ENCODE data around the gene SIL1. TPM values are rescaled to one million over a fixed set of nuclear protein-coding genes. Genes with fewer than 3 reads are reported as not detected.
"Not testable (repeated sequence)": the region's sequence is repeated elsewhere in the genome, so short reads cannot be mapped to it uniquely, and the experiment has no call there.

SIL1 gene
- total and polyA plus RNA-seq, 5 donors from 2014 or later = 9.8 to 12.3 (median 11.2) TPM

GRCh38 chr5:138927979-138928378, 270.2 kb downstream of the SIL1 start:
- Mint-ChIP-seq H3K36me3 (peaks cover 27% of the 10 kb centered on the region), H3K4me3 (no peak overlapping the region), H3K9me3 (no peaks in the 10 kb centered on the region), H3K4me1 (no peaks in the 10 kb centered on the region), H3K27me3 (no peaks in the 10 kb centered on the region), H3K27ac (no peak overlapping the region)
- ATAC-seq (ENCODE audit: low read depth in 2 of 2) = no peak
- Histone ChIP-seq H3K27me3 (ENCODE audit: control insufficient read depth, insufficient read depth, low read length) (no peaks in the 10 kb centered on the region), H3K4me1 (ENCODE audit: control insufficient read depth, insufficient read depth, low read length, poor library complexity, severe bottlenecking) (no peaks in the 10 kb centered on the region), H3K4me3 (ENCODE audit: low read depth, low read length) (no peak overlapping the region), H3K9me3 (ENCODE audit: control insufficient read depth in 2 of 2, low read length in 2 of 2) (no peaks in the 10 kb centered on the region), H3K27ac (ENCODE audit: insufficient read depth, low read length, poor library complexity, severe bottlenecking) (no peak overlapping the region), H3K36me3 (ENCODE audit: control insufficient read depth, insufficient read depth, low read length) (peaks cover 47% of the 10 kb centered on the region)
- no peak for DNase-seq

GRCh38 chr5:138927544-138927943, 270.6 kb downstream of the SIL1 start:
- peaks cover 47% of the 10 kb centered on the region for H3K36me3 ChIP-seq (ENCODE audit: control insufficient read depth, insufficient read depth, low read length)
- H3K4me1 ChIP-seq (ENCODE audit: control insufficient read depth, insufficient read depth, low read length, poor library complexity, severe bottlenecking) = no peaks in the 10 kb centered on the region
- Mint-ChIP-seq H3K4me3 (no peak overlapping the region), H3K9me3 (no peaks in the 10 kb centered on the region), H3K27ac (no peak overlapping the region), H3K4me1 (no peaks in the 10 kb centered on the region), H3K36me3 (peaks cover 23% of the 10 kb centered on the region), H3K27me3 (no peaks in the 10 kb centered on the region)
- no peaks in the 10 kb centered on the region for H3K27me3 ChIP-seq (ENCODE audit: control insufficient read depth, insufficient read depth, low read length)
- no peak for ATAC-seq (ENCODE audit: low read depth in 2 of 2)
- no peak overlapping the region for H3K27ac ChIP-seq (ENCODE audit: insufficient read depth, low read length, poor library complexity, severe bottlenecking)
- H3K4me3 ChIP-seq (ENCODE audit: low read depth, low read length) = no peak overlapping the region
- no peak for DNase-seq
- no peaks in the 10 kb centered on the region for H3K9me3 ChIP-seq (ENCODE audit: control insufficient read depth in 2 of 2, low read length in 2 of 2)

- ATAC-seq (ENCODE audit: low read depth in 2 of 2) (no peak), DNase-seq (no peak)
- H3K4me3 ChIP-seq (ENCODE audit: low read depth, low read length) = no peak overlapping the region
- H3K36me3 ChIP-seq (ENCODE audit: control insufficient read depth, insufficient read depth, low read length) = peaks cover 44% of the 10 kb centered on the region
- H3K27me3 ChIP-seq (ENCODE audit: control insufficient read depth, insufficient read depth, low read length) = no peaks in the 10 kb centered on the region
- no peaks in the 10 kb centered on the region for H3K4me1 ChIP-seq (ENCODE audit: control insufficient read depth, insufficient read depth, low read length, poor library complexity, severe bottlenecking)
- H3K36me3 Mint-ChIP-seq = peaks cover 23% of the 10 kb centered on the region
- no peaks in the 10 kb centered on the region for H3K9me3 ChIP-seq (ENCODE audit: control insufficient read depth in 2 of 2, low read length in 2 of 2)
- no peak overlapping the region for H3K4me3 Mint-ChIP-seq
- H3K27ac Mint-ChIP-seq = peak overlapping the region in 1 of 3 donors; percentile 81
- H3K9me3 Mint-ChIP-seq = no peaks in the 10 kb centered on the region
- no peaks in the 10 kb centered on the region for H3K27me3 Mint-ChIP-seq
- no peak overlapping the region for H3K27ac ChIP-seq (ENCODE audit: insufficient read depth, low read length, poor library complexity, severe bottlenecking)
- H3K4me1 Mint-ChIP-seq = no peaks in the 10 kb centered on the region
These were observed 271.3 kb downstream of the SIL1 start for GRCh38 chr5:138926688-138927448.

- H3K27ac ChIP-seq (ENCODE audit: insufficient read depth, low read length, poor library complexity, severe bottlenecking) = no peak overlapping the region
- no peaks in the 10 kb centered on the region for H3K9me3 ChIP-seq (ENCODE audit: control insufficient read depth in 2 of 2, low read length in 2 of 2)
- DNase-seq = no peak
- H3K4me1 Mint-ChIP-seq = peaks cover 0 to 1% (median 0%) of the 10 kb centered on the region in 4 donors
- ATAC-seq (ENCODE audit: low read depth in 2 of 2) = no peak
- no peaks in the 10 kb centered on the region for H3K27me3 ChIP-seq (ENCODE audit: control insufficient read depth, insufficient read depth, low read length)
- H3K36me3 ChIP-seq (ENCODE audit: control insufficient read depth, insufficient read depth, low read length) = peaks cover 38% of the 10 kb centered on the region
- peaks cover 19% of the 10 kb centered on the region for H3K36me3 Mint-ChIP-seq
- no peak overlapping the region for H3K4me3 Mint-ChIP-seq
- no peak overlapping the region for H3K4me3 ChIP-seq (ENCODE audit: low read depth, low read length)
- no peaks in the 10 kb centered on the region for H3K9me3 Mint-ChIP-seq
- H3K4me1 ChIP-seq (ENCODE audit: control insufficient read depth, insufficient read depth, low read length, poor library complexity, severe bottlenecking) = no peaks in the 10 kb centered on the region
- peak overlapping the region in 1 of 3 donors; percentile 2 for H3K27ac Mint-ChIP-seq
- H3K27me3 Mint-ChIP-seq = no peaks in the 10 kb centered on the region
These were observed 271.9 kb downstream of the SIL1 start for GRCh38 chr5:138926257-138926656.

GRCh38 chr5:138925090-138925635, 273.0 kb downstream of the SIL1 start:
- peaks cover 27% of the 10 kb centered on the region for H3K36me3 ChIP-seq (ENCODE audit: control insufficient read depth, insufficient read depth, low read length)
- Mint-ChIP-seq H3K4me3 (no peak overlapping the region), H3K4me1 (peaks cover 0 to 4% (median 0%) of the 10 kb centered on the region in 4 donors), H3K27me3 (no peaks in the 10 kb centered on the region), H3K9me3 (no peaks in the 10 kb centered on the region), H3K27ac (no peak overlapping the region), H3K36me3 (peaks cover 15% of the 10 kb centered on the region)
- ATAC-seq (ENCODE audit: low read depth in 2 of 2) = no peak
- no peak overlapping the region for H3K27ac ChIP-seq (ENCODE audit: insufficient read depth, low read length, poor library complexity, severe bottlenecking)
- no peak overlapping the region for H3K4me3 ChIP-seq (ENCODE audit: low read depth, low read length)
- no peaks in the 10 kb centered on the region for H3K4me1 ChIP-seq (ENCODE audit: control insufficient read depth, insufficient read depth, low read length, poor library complexity, severe bottlenecking)
- no peaks in the 10 kb centered on the region for H3K9me3 ChIP-seq (ENCODE audit: control insufficient read depth in 2 of 2, low read length in 2 of 2)
- DNase-seq = no peak
- H3K27me3 ChIP-seq (ENCODE audit: control insufficient read depth, insufficient read depth, low read length) = no peaks in the 10 kb centered on the region

- ATAC-seq (ENCODE audit: low read depth in 2 of 2) = no peak
These were observed 275.7 kb downstream of the SIL1 start for GRCh38 chr5:138922494-138922893.

GRCh38 chr5:138921362-138921761, 276.8 kb downstream of the SIL1 start:
- not testable (repeated sequence) for H3K4me3 ChIP-seq (ENCODE audit: low read depth, low read length); ATAC-seq (ENCODE audit: low read depth in 2 of 2); H3K27ac ChIP-seq (ENCODE audit: insufficient read depth, low read length, poor library complexity, severe bottlenecking); H3K27ac Mint-ChIP-seq; DNase-seq; H3K36me3 Mint-ChIP-seq; H3K4me1 Mint-ChIP-seq; H3K4me1 ChIP-seq (ENCODE audit: control insufficient read depth, insufficient read depth, low read length, poor library complexity, severe bottlenecking); H3K4me3 Mint-ChIP-seq; H3K9me3 Mint-ChIP-seq; H3K27me3 Mint-ChIP-seq; H3K9me3 ChIP-seq (ENCODE audit: control insufficient read depth in 2 of 2, low read length in 2 of 2); H3K27me3 ChIP-seq (ENCODE audit: control insufficient read depth, insufficient read depth, low read length)
- H3K36me3 ChIP-seq (ENCODE audit: control insufficient read depth, insufficient read depth, low read length) = peaks cover 16% of the 10 kb centered on the region

More at GRCh38 chr5:138922494-138922893, 275.7 kb downstream of the SIL1 start:
- Mint-ChIP-seq H3K4me3 (no peak overlapping the region), H3K27me3 (no peaks in the 10 kb centered on the region), H3K4me1 (peaks cover 0 to 4% (median 0%) of the 10 kb centered on the region in 4 donors), H3K36me3 (peaks cover 14% of the 10 kb centered on the region), H3K9me3 (no peaks in the 10 kb centered on the region), H3K27ac (no peak overlapping the region)
- Histone ChIP-seq H3K27me3 (ENCODE audit: control insufficient read depth, insufficient read depth, low read length) (no peaks in the 10 kb centered on the region), H3K4me1 (ENCODE audit: control insufficient read depth, insufficient read depth, low read length, poor library complexity, severe bottlenecking) (no peaks in the 10 kb centered on the region), H3K4me3 (ENCODE audit: low read depth, low read length) (no peak overlapping the region), H3K9me3 (ENCODE audit: control insufficient read depth in 2 of 2, low read length in 2 of 2) (no peaks in the 10 kb centered on the region), H3K36me3 (ENCODE audit: control insufficient read depth, insufficient read depth, low read length) (peaks cover 16% of the 10 kb centered on the region), H3K27ac (ENCODE audit: insufficient read depth, low read length, poor library complexity, severe bottlenecking) (no peak overlapping the region)
- no peak for DNase-seq

GRCh38 chr5:138920181-138920580, 278.0 kb downstream of the SIL1 start:
- Histone ChIP-seq H3K27me3 (ENCODE audit: control insufficient read depth, insufficient read depth, low read length) (no peaks in the 10 kb centered on the region), H3K4me1 (ENCODE audit: control insufficient read depth, insufficient read depth, low read length, poor library complexity, severe bottlenecking) (no peaks in the 10 kb centered on the region), H3K36me3 (ENCODE audit: control insufficient read depth, insufficient read depth, low read length) (peaks cover 6% of the 10 kb centered on the region), H3K27ac (ENCODE audit: insufficient read depth, low read length, poor library complexity, severe bottlenecking) (no peak overlapping the region), H3K4me3 (ENCODE audit: low read depth, low read length) (no peak overlapping the region), H3K9me3 (ENCODE audit: control insufficient read depth in 2 of 2, low read length in 2 of 2) (no peaks in the 10 kb centered on the region)
- Mint-ChIP-seq H3K36me3 (peaks cover 4% of the 10 kb centered on the region), H3K27me3 (no peaks in the 10 kb centered on the region), H3K4me3 (no peak overlapping the region), H3K27ac (no peak overlapping the region), H3K9me3 (no peaks in the 10 kb centered on the region), H3K4me1 (peaks cover 0 to 4% (median 0%) of the 10 kb centered on the region in 4 donors)
- DNase-seq (no peak), ATAC-seq (ENCODE audit: low read depth in 2 of 2) (no peak)

Data from CD4-positive, CD25-positive, alpha-beta regulatory T cell (primary cell).